Right cardiac atrium (tissue), 5 donors: ENCODE data around the gene GLRA1. TPM values are rescaled to one million over a fixed set of nuclear protein-coding genes. Genes with fewer than 3 reads are reported as not detected.

Source experiments
- ATAC-seq, 2 donors: fragments of 200-7000 bp; cut with Tn5 transposase; one replicate each; pipeline versions ENCODE4 v1.8.0 to v1.9.1; 2020; ENCODE audit warnings: moderate library complexity in 2 of 2, mild to moderate bottlenecking in 1 of 2
- DNase-seq, 3 donors: peaks; one replicate each; pipeline ENCODE4 v3.0.0-alpha.2; 2020
- H3K27ac ChIP-seq: one replicate; pipeline ENCODE4 v1.5.1; 2013; ENCODE audit warnings: mild to moderate bottlenecking, low read length, control low read depth, moderate library complexity
- H3K27me3 ChIP-seq: one replicate; pipeline ENCODE4 v1.6.1; 2013; ENCODE audit not compliant: control insufficient read depth, insufficient read depth
- H3K4me1 ChIP-seq: one replicate; pipeline ENCODE4 v1.6.1; 2013; ENCODE audit warnings: low read length; ENCODE audit not compliant: control insufficient read depth, insufficient read depth
- H3K4me3 ChIP-seq: one replicate; pipeline ENCODE4 v1.5.1; 2013; ENCODE audit warnings: low read length, control low read depth
- H3K9me3 ChIP-seq: one replicate; pipeline ENCODE4 v1.6.1; 2013; ENCODE audit warnings: low read length; ENCODE audit not compliant: control insufficient read depth
- WGBS: extraction: QIAGEN DNeasy Blood & Tissue Kit; methylation state at CpG from one replicate; pipeline ENCODE4 v1.1.7; 2013; 5-methylcytosine and 5-hydroxymethylcytosine counted together
- intact Hi-C, 4 donors: fragments of 100-400 bp; cut with DNase I; formaldehyde crosslinking; loops; one replicate each; pipeline versions ENCODE4 v1.11.0 to v1.14.0; 2022 to 2023
- polyA plus RNA-seq: library from polyadenylated mRNA; stranded (reverse); fragments of 200-250 nt; gene quantifications from one replicate; pipeline ENCODE4 v1.2.3, GENCODE V29; 2013
- total RNA-seq, 4 donors: library from RNA; stranded (reverse); fragmentation: NEBNext Ultra II Directional; extraction: Animal tissue kit (Norgen Biotek cat#: 25700); gene quantifications; one replicate each; pipeline ENCODE4 v1.2.1, GENCODE V29; 2021
- donor health status: healthy with polysubstance abuse.
- donor health status: DM: no; HTN: yes; CAD: no.
- donor health status: DM: no; HTN: no; CAD: no.
- donor health status: DM: no; HTN: yes; CAD: no; lungs with severe emphysema.
- donor health status: DM: yes; HTN: yes; CAD: no.

Gene GLRA1
- total and polyA plus RNA-seq, 5 donors = not detected

- intact Hi-C loops = no loop called here
- H3K4me1 ChIP-seq = no peaks in the 10 kb centered on the region
- ATAC-seq = no peak
- WGBS = 96% methylated on average over 2 of the region's 2 CpGs
- no peak for DNase-seq
- no peak overlapping the region for H3K4me3 ChIP-seq
- no peaks in the 10 kb centered on the region for H3K27me3 ChIP-seq
- H3K27ac ChIP-seq = no peak overlapping the region
- no peaks in the 10 kb centered on the region for H3K9me3 ChIP-seq
These were observed 11.2 kb downstream of the GLRA1 start for GRCh38 chr5:151913425-151913824.

DNA sequence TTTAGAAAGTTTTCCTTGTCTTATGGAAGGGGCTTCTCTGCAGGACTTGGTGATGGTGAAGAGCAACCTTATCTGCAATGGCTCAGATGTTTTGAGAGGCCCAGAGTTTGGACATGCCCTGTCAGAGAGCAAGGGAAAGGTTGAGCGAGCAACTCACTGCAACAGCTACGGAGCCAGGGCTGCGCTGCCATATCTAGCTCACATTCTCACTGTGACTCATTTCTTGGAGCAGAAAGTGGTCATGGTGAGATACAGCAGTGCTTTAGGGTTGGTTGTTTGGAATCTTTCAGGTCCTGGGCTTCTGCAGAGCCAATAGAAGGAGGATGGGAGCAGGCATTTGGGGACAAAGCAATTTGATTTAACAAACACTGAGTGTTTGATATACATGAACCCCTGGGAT is 12.3 kb downstream of the GLRA1 start:
- peak; percentile 71 to 72 for ATAC-seq
- H3K9me3 ChIP-seq = no peaks in the 10 kb centered on the region
- DNase-seq = peak in 2 of 3 donors; percentile 54 to 65
- H3K4me1 ChIP-seq = no peaks in the 10 kb centered on the region
- intact Hi-C loops = no loop called here
- H3K27me3 ChIP-seq = no peaks in the 10 kb centered on the region
- no peak overlapping the region for H3K4me3 ChIP-seq
- H3K27ac ChIP-seq = no peak overlapping the region
- WGBS = 37% methylated on average over 3 of the region's 3 CpGs

DNA sequence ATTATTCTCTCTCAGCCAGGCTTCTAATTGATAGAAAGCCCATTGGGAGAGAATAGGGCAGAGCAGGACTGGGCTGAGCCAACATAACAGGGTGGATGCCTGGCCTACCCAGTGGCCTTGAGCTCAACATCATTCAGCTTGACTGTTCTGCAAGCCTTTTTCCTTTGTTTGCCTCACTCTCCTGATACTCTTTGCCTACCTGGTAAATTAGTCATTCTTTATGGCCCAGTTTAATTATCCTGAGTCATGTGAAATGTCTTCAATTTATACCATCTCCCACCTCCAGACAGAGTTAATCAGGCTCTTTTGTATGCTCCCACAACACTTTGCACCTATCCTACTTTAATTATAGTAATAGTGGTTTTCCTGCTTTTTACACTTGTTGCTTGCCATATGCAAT is 13.6 kb downstream of the GLRA1 start:
- no peak overlapping the region for H3K4me3 ChIP-seq
- DNase-seq (no peak), ATAC-seq (no peak)
- H3K4me1 ChIP-seq = no peaks in the 10 kb centered on the region
- H3K27ac ChIP-seq = no peak overlapping the region
- intact Hi-C loops = no loop called here
- H3K9me3 ChIP-seq = no peaks in the 10 kb centered on the region
- H3K27me3 ChIP-seq = no peaks in the 10 kb centered on the region

GRCh38 chr5:151909628-151910027 is 15.0 kb downstream of the GLRA1 start:
- intact Hi-C loops = no loop called here
- DNase-seq (no peak), ATAC-seq (peak; percentile 46 to 52)
- 34% methylated on average over 1 of the region's 1 CpG for WGBS
- Histone ChIP-seq H3K27ac (no peak overlapping the region), H3K27me3 (no peaks in the 10 kb centered on the region), H3K4me3 (no peak overlapping the region), H3K9me3 (no peaks in the 10 kb centered on the region), H3K4me1 (no peaks in the 10 kb centered on the region)

GRCh38 chr5:151906246-151906645 is 18.4 kb downstream of the GLRA1 start:
- WGBS = 47% methylated on average over 3 of the region's 3 CpGs
- Histone ChIP-seq H3K9me3 (no peaks in the 10 kb centered on the region), H3K4me1 (no peaks in the 10 kb centered on the region), H3K27me3 (no peaks in the 10 kb centered on the region), H3K27ac (no peak overlapping the region), H3K4me3 (no peak overlapping the region)
- ATAC-seq (no peak), DNase-seq (no peak)
- intact Hi-C loops = no loop called here

DNA sequence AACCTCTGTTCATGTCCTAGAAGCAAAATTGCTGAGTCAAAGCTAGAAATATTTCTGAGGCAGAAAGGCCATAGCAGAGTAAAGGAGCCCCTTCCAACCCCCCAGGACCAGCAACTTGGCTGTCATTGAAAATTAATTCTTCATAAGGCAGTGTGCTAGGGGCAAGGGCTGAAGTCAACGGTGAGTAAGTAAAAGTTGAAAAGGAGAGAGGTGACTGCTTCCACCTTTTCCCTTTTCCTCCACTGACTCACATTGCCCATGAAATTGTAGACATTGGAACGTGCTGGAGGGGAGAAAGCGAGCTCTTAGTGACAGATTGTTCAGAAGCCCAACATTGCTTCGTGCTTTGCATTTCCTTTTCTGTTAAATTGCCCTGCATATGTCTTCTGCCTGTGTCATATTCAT is 19.1 kb downstream of the GLRA1 start:
- WGBS = 50% methylated on average over 4 of the region's 4 CpGs
- Histone ChIP-seq H3K27me3 (no peaks in the 10 kb centered on the region), H3K4me1 (no peaks in the 10 kb centered on the region), H3K4me3 (no peak overlapping the region), H3K27ac (no peak overlapping the region), H3K9me3 (no peaks in the 10 kb centered on the region)
- ATAC-seq (no peak), DNase-seq (no peak)
- intact Hi-C loops = no loop called here

DNA sequence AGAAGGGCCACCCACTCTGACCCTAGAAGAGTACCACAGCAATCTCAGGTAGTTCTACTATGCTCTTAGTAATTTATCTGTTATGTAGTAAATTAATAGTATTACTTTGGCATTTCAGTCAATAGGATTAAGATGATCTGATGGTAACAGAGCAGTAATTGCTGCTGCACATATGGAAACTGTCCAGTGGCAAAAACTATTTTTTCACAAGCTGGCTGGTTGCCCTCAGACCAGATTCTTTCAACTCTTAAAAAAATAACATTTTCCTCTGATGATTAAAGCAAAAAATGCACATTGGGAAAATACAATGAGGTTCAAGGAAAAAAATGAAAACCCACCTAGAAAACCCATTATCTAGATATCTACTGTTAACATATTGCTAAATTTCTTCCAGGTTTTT is 19.7 kb downstream of the GLRA1 start:
- H3K27me3 ChIP-seq = no peaks in the 10 kb centered on the region
- intact Hi-C loops = no loop called here
- DNase-seq = no peak
- ATAC-seq = no peak
- no peaks in the 10 kb centered on the region for H3K4me1 ChIP-seq
- no peaks in the 10 kb centered on the region for H3K9me3 ChIP-seq
- no peak overlapping the region for H3K4me3 ChIP-seq
- no peak overlapping the region for H3K27ac ChIP-seq

DNA sequence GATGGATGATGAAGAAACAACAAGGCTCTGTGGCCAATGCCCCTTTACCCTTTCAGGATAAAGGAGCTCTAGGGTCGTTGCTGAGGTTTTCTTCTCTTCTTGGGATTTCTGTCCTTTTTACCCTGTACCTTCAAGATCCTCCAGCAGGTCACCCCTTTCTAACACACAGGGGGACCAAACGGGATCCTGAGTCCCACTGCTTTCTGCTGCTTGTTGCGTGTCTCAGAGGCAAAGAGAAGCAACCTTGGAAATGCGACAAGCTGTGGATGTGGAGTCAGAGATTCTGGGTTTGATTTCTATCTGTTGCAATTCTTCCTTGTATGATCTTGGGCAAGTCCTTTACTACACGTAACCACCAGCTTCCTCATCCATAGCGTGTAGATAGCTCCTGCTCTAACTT is 20.5 kb downstream of the GLRA1 start:
- WGBS = 51% methylated on average over 6 of the region's 6 CpGs

DNA sequence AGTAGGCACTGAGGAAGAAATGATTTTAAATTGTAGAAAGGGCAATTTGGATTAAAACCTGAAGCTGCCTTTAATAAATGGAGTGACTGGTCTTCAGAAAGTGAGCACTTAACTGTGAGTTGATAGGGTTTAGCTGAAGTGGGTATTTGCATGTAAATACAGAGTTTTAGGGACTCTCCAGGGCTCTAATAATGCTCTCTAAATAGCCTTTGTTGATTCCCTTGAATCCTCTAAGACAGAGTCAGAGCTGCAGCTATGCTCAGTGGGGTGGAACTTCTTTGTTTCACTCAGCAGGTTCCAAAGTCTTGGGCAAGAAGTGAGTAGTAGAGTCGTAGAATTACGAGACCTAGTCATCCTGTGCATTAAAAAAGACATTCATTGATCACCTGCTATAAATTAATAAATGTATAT is 21.4 kb downstream of the GLRA1 start:
- no peaks in the 10 kb centered on the region for H3K27me3 ChIP-seq
- intact Hi-C loops = no loop called here
- H3K27ac ChIP-seq = no peak overlapping the region
- 50% methylated on average over 2 of the region's 2 CpGs for WGBS
- H3K4me3 ChIP-seq = no peak overlapping the region
- no peaks in the 10 kb centered on the region for H3K4me1 ChIP-seq
- DNase-seq (no peak), ATAC-seq (no peak)
- no peaks in the 10 kb centered on the region for H3K9me3 ChIP-seq

More for the DNA sequence above, 20.5 kb downstream of the GLRA1 start:
- ATAC-seq = no peak
- DNase-seq = no peak
- no peaks in the 10 kb centered on the region for H3K27me3 ChIP-seq
- H3K4me3 ChIP-seq = no peak overlapping the region
- intact Hi-C loops = no loop called here
- H3K9me3 ChIP-seq = no peaks in the 10 kb centered on the region
- H3K4me1 ChIP-seq = no peaks in the 10 kb centered on the region
- H3K27ac ChIP-seq = no peak overlapping the region

DNA sequence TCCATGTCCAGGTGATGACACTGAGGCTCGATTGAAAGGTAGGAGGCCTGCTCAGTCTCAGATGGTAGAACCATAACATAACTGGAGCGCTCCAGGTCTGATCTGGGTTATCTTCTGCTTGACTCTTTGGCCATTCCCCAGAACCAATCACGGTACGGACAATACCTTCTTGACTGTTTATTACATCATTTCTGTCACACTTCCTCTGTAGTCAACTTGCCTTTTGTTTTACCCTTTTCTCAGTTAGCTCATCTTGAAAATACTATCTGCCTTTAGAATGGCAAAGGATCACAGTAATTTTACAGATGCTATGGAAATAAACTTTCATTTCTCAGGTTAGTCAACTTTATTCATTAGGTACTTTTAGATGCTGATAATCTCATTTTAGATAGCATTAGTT is 22.4 kb downstream of the GLRA1 start:
- Histone ChIP-seq H3K9me3 (no peaks in the 10 kb centered on the region), H3K27me3 (no peaks in the 10 kb centered on the region), H3K4me1 (no peaks in the 10 kb centered on the region), H3K4me3 (no peak overlapping the region), H3K27ac (no peak overlapping the region)
- intact Hi-C loops = no loop called here
- no peak for ATAC-seq
- no peak for DNase-seq
- WGBS = 74% methylated on average over 4 of the region's 4 CpGs

DNA sequence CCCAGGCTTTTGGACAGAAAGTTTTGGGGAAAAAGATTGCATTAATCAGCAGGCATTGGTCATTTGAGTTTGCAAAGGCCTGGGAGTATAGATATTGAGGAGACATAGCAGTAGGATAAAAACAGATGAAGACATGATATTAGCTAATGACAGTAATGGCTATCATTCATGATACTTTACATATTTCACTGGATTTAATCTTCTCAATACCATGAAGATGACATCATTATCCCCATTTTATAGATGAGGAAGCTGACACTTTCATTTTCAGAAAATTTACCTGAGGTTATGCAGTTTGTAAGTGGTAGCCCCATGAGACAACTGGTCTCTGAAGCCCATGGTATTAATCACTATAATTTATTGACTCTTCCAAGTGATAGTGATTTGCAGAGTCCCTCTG is 23.0 kb downstream of the GLRA1 start:
- Histone ChIP-seq H3K27me3 (no peaks in the 10 kb centered on the region), H3K4me3 (no peak overlapping the region), H3K9me3 (no peaks in the 10 kb centered on the region), H3K4me1 (peaks cover 3% of the 10 kb centered on the region), H3K27ac (no peak overlapping the region)
- DNase-seq (no peak), ATAC-seq (no peak)
- intact Hi-C loops = no loop called here

GRCh38 chr5:151900891-151901290 is 23.8 kb downstream of the GLRA1 start:
- no peak for ATAC-seq
- H3K4me1 ChIP-seq = peaks cover 3% of the 10 kb centered on the region
- H3K9me3 ChIP-seq = no peaks in the 10 kb centered on the region
- 50% methylated on average over 3 of the region's 3 CpGs for WGBS
- no peak for DNase-seq
- no peaks in the 10 kb centered on the region for H3K27me3 ChIP-seq
- no peak overlapping the region for H3K27ac ChIP-seq
- intact Hi-C loops = no loop called here
- no peak overlapping the region for H3K4me3 ChIP-seq
